Measurements from ENCODE around the gene PSME1.

DNA sequence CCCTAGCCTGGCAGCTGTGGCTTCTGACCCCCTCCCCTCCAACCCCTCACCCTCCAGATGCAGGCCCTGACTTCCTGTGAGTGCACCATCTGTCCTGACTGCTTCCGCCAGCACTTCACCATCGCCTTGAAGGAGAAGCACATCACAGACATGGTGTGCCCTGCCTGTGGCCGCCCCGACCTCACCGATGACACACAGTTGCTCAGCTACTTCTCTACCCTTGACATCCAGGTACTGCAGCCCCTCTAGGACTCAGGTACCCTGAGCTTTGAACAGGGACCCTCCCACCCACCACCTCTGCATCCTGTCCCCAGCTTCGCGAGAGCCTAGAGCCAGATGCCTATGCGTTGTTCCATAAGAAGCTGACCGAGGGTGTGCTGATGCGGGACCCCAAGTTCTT lies 19.1 kb downstream of the PSME1 start:
- TF ChIP-seq CTCF (conservative IDR thresholded peaks at IDR 0.05 in 1 of 2, IDR thresholded peaks at IDR 0.05 in 1 of 2; ENCODE audit: extremely low read depth in 1 of 2, insufficient read depth in 1 of 2, low read depth in 1 of 2, low read length in 2 of 2) (no peak), EZH2 (IDR thresholded peaks at IDR 0.05; ENCODE audit: borderline replicate concordance, low read length) (no peak)
